Mucosa of stomach (tissue), 1 donor: ENCODE data around the gene STOM.

Experiments
- H3K27me3 ChIP-seq: one replicate; pipeline ENCODE4 v1.7.0; 2013; ENCODE audit warnings: mild to moderate bottlenecking, low read length; ENCODE audit not compliant: control insufficient read depth, insufficient read depth
- H3K36me3 ChIP-seq: one replicate; pipeline ENCODE4 v1.7.0; 2013; ENCODE audit warnings: low read length; ENCODE audit not compliant: control insufficient read depth, insufficient read depth
- H3K4me1 ChIP-seq: one replicate; pipeline ENCODE4 v1.7.0; 2013; ENCODE audit warnings: mild to moderate bottlenecking, low read length; ENCODE audit not compliant: control insufficient read depth, insufficient read depth
- H3K4me3 ChIP-seq: one replicate; pipeline ENCODE4 v1.7.0; 2013; ENCODE audit warnings: low read length
- H3K9ac ChIP-seq: one replicate; pipeline ENCODE4 v1.7.0; 2013; ENCODE audit warnings: mild to moderate bottlenecking, low read length, moderate library complexity
- H3K9me3 ChIP-seq: one replicate; pipeline ENCODE4 v1.7.0; 2013; ENCODE audit warnings: mild to moderate bottlenecking, low read length, moderate library complexity; ENCODE audit not compliant: control insufficient read depth
- donor health status: Pancreatic carcinoma.

Gene STOM

DNA sequence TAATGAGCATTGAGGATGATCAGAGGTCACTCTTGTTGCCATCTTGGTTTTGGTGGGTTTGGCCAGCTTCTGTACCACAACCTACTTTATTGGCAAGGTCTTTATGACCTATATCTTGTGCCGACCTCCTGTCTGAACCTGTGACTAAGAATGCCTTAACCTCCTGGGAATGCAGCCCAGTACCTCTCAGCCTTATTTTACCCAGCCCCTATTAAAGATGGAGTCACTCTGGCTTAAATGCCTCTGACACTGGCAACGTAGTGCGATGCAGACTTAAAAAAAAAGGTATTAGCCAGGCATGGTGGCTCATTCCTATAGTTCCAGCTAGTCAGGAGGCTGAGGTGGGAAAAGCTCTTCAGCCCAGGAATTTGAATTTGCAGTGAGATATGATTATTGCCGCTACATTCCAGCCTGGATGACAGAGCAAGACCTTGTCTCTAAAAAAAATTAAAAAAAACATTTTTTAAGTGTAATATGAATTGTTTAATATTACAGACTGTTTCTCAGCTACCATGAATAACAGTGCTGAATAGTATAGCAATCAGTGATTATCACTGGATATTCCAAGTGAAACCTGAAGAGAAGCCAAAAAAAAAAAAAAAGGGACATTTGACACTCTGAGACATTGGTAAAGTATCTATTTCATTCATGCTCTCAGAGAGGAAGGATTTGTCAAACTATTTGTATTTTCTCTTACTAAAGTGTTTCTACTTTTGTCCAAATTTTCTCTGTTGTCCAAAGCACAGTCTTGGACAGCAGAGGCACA, 18.3 kb upstream of the STOM start:
- H3K27me3 ChIP-seq, result no peaks in the 10 kb centered on the region
- H3K9me3 ChIP-seq, result no peaks in the 10 kb centered on the region
- no peaks in the 10 kb centered on the region for H3K36me3 ChIP-seq
- H3K4me3 ChIP-seq, result no peak overlapping the region
- H3K9ac ChIP-seq, result no peak overlapping the region
- no peaks in the 10 kb centered on the region for H3K4me1 ChIP-seq

DNA sequence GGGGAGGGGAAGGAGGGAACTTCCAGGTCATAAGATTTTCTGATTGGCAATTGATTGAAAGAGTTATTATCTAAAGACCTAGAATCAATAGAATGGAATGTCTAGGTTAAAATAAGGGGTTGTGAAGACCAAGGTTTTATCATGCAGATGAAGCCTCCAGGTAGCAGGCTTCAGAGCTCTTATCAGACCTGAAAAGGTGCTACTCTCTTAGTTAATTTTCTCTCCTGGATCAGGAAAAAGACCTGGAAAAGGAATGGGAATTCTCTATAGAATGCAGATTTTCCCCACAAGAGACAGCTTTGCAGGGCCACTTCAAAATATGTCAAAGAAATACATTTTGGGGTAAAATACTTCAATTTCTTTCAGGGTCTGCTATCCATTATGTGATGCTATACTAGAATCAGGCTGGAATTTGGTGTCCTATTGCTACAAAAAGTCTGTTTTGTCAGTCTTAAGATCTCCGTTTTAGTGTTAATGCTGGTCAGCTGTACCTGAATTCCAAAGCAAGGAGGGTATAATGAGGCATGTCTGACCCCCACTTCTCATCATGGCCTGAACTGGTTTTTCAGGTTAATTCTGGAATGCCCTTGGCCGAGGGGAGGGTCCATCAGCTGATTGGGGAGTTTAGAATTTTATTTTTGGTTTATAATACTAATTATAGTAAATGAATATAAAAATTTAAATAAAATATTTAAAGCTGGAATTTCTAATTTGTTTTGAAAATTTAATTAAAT, 16.6 kb upstream of the STOM start:
- H3K9me3 ChIP-seq, result no peaks in the 10 kb centered on the region
- H3K36me3 ChIP-seq, result no peaks in the 10 kb centered on the region
- no peaks in the 10 kb centered on the region for H3K4me1 ChIP-seq
- H3K9ac ChIP-seq, result no peak overlapping the region
- H3K4me3 ChIP-seq, result no peak overlapping the region
- H3K27me3 ChIP-seq, result no peaks in the 10 kb centered on the region

DNA sequence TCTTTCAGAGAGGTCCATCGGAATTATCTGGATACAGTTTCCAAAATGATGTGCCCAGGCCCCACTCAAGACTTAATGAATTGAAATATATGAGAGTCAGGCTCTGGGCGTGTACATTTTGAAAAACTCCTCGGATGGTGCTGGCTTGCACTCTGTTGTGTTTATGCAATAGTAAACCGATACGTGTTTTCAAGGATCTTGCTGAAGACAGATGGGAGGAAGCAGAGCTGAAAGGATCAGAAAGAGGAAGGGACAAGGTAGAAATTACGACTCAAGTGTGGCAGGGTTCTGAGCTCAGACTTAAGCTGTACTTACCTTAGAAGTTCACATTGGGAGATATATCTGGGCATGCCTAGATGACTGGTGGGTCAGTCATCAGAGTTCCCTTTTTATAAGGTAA, 13.7 kb upstream of the STOM start:
- H3K36me3 ChIP-seq, result no peaks in the 10 kb centered on the region
- H3K9ac ChIP-seq, result no peak overlapping the region
- no peaks in the 10 kb centered on the region for H3K9me3 ChIP-seq
- H3K4me1 ChIP-seq, result no peaks in the 10 kb centered on the region
- H3K27me3 ChIP-seq, result no peaks in the 10 kb centered on the region
- H3K4me3 ChIP-seq, result no peak overlapping the region

DNA sequence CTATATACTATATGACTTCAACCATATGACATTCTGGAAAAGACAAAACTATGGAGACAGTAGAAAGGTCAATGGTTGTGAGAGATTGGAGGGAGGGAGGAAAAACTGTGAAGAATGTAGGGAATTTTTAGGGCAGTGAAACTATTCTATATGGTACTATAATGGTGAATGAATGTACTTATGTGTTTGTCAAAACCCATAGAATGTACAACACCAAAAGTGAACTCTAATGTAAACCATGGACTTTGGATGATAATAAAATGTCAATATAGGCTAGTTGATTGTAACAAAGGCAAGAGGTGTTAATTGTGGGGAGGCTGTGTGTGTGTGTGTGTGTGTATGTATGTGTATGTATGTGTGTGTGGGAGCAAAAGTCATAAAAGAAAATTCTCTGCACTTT, 10.8 kb upstream of the STOM start:
- no peaks in the 10 kb centered on the region for H3K9me3 ChIP-seq
- H3K36me3 ChIP-seq, result no peaks in the 10 kb centered on the region
- no peak overlapping the region for H3K4me3 ChIP-seq
- H3K4me1 ChIP-seq, result no peaks in the 10 kb centered on the region
- no peak overlapping the region for H3K9ac ChIP-seq
- no peaks in the 10 kb centered on the region for H3K27me3 ChIP-seq

DNA sequence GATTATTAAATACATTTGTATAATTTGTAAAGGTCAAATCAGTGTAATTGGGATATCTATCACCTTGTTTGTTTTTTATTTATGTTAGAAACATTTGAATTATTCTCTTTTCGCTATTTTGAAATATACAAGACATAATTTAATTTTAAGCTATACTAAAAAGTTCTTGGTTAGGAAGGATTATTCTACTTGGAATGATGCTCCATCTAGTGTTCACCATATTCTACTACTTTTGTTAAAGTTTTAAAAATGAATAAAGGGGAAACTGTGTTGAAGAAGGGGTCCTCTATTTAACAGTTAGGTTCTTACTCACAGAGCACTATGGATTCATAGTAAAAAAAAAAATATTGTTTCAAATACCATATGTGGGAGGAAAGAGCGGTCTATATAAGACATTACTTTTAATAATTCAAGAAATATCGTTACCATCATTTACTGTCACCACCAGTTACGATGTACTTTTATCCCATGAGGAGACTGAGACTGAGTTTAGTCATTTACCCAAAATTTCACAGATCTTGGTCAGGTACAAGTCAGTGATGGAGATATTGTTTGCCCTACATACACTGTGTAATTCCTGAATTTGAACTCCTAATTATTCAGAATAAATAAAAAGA, 6.3 kb upstream of the STOM start:
- Histone ChIP-seq H3K4me1 (peaks cover 27% of the 10 kb centered on the region), H3K4me3 (no peak overlapping the region), H3K9me3 (no peaks in the 10 kb centered on the region), H3K36me3 (no peaks in the 10 kb centered on the region), H3K9ac (no peak overlapping the region), H3K27me3 (no peaks in the 10 kb centered on the region)

DNA sequence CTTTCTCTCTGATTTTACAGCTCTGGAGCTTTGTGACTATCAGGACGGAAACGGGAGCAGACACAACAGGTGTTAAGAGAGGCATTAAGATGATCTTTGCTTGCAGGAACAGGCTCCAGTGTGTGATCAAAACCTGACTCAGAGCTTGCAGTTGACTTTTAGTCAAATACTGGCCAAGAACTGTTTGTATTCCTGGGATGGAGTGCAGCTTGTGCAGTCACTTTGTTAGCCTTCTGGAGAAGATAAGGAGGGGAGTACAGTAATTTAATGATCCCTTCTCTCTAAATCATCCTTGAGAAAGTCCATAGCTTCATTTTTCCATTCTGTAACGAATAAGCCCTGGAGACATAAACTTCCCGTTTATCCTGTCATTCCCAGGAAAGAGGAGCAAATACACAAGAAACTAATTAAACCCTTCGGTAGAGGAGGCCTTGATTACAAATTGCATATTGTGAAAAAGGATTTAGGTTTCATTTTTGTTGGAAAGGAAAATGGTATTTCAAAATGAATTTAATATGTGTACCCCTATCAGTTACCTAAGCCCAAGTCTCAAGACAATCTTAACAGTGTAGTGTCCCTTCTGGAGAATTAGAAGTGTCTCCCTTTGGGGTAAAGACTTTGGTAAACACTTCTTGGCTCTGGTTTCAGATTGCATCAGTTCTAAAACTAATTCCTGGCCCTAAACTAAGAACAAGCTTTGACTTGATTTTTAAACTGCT, 3.1 kb upstream of the STOM start:
- Histone ChIP-seq H3K9ac (peak overlapping the region; percentile 44), H3K4me1 (peaks cover 37% of the 10 kb centered on the region), H3K36me3 (no peaks in the 10 kb centered on the region), H3K9me3 (no peaks in the 10 kb centered on the region), H3K27me3 (no peaks in the 10 kb centered on the region), H3K4me3 (no peak overlapping the region)

DNA sequence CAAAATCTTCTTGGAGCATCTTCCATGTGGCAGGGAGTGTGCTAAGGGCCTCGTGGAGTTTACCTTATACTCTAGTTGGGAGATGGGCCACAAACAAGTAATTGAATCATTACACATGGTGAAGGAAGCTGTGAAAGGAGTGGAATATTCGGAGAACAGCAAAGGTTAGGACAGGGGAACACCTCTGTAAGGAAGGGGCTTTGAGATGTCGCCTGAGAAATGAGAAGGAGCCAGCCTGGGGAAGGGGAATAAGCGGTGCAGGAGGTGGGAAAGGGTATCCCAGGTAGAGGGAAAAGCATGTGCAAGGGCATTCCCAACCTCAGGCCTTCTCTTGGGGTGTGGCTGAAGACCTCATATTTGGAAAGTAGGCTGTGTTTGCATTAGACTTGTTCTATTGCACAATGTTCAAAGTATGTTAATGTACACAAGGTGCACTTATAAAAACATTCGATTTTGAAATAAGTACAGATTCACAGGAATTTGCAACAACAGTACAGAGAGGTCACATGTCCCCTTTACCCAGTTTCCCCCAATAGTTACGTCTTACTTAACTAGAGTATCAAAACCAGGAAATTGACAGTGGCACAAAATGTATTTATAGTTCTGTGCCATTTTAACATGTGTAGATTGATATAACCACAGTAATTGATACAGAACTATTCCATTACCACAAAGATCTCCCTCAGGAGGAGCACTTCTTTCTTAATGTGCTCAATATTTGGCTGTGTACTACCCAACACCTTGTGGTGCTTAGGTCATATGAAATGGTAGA, 2.4 kb upstream of the STOM start:
- peaks cover 37% of the 10 kb centered on the region for H3K4me1 ChIP-seq
- H3K4me3 ChIP-seq, result no peak overlapping the region
- H3K36me3 ChIP-seq, result no peaks in the 10 kb centered on the region
- peak overlapping the region; percentile 44 for H3K9ac ChIP-seq
- no peaks in the 10 kb centered on the region for H3K9me3 ChIP-seq
- H3K27me3 ChIP-seq, result no peaks in the 10 kb centered on the region

DNA sequence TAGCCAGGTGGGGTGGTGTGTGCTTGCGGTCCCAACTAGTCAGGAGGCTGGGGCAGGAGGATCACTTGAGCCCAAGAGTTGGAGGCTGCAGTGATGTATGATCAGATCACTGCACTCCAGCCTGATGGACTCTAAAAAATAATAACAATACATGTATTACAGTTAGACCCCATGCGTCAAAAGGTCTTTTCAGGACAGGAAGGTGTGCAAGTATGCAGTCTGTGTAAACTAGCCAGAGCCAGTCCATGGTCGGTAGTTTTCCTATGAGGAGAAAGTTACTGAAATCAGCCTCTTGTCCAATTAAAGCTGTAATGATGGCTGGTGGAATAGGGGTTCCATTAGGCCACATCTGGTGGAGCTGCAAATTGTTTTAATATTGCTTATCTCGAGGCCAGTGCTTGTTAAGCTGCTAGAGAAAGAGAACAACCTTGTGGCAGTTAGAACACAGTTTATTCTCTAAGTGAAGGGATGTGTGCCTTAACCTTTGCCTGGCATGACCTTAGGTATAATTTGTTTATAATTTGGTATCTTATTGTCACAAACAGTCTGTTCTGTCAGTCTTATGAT, 1.5 kb upstream of the STOM start:
- H3K9ac ChIP-seq, result no peak overlapping the region
- peaks cover 44% of the 10 kb centered on the region for H3K4me1 ChIP-seq
- no peak overlapping the region for H3K4me3 ChIP-seq
- H3K36me3 ChIP-seq, result no peaks in the 10 kb centered on the region
- H3K27me3 ChIP-seq, result no peaks in the 10 kb centered on the region
- H3K9me3 ChIP-seq, result no peaks in the 10 kb centered on the region

DNA sequence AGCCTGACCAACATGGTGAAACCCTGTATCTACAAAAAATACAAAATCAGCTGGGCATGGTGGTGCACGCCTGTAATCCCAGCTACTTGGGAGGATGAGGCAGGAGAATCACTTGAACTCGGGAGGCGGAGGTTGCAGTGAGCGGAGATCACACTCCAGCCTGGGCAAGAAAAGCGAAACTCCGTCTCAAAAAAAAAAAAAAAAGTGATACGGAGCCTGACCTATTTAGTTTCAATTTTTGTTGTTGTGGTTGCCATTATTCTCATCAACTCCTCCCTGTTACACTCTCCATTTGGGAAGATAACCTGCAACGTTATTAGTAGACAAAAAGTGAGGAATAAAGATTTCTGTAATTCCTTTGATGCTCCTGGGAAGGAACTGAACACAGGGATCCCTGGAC, 1.3 kb downstream of the STOM start:
- Histone ChIP-seq H3K9me3 (no peaks in the 10 kb centered on the region), H3K4me1 (peaks cover 45% of the 10 kb centered on the region), H3K36me3 (no peaks in the 10 kb centered on the region), H3K27me3 (no peaks in the 10 kb centered on the region), H3K9ac (peak overlapping the region; percentile 74), H3K4me3 (peak overlapping the region; percentile 47)

DNA sequence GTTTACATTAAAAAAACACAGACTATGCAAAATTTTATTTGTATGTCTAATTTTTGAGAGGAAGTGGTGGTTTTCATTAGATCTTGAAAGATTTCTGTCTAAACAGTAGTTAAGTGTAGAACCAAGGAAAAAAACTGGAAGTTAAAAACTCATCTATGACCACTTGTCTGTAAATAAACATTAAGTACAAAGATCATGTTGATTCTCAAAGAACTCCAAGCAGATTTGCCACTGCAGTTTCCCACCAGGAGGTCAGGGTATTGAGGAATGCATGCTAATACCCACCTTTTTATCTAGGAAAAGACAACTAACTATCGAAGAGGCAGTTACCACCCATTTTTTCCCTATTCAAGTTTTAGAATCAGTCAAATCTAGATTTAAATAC, 1.9 kb downstream of the STOM start:
- peak overlapping the region; percentile 11 for H3K9ac ChIP-seq
- no peaks in the 10 kb centered on the region for H3K27me3 ChIP-seq
- peaks cover 41% of the 10 kb centered on the region for H3K4me1 ChIP-seq
- no peaks in the 10 kb centered on the region for H3K9me3 ChIP-seq
- H3K4me3 ChIP-seq, result no peak overlapping the region
- no peaks in the 10 kb centered on the region for H3K36me3 ChIP-seq
